Epidermal melanocyte (primary cell): ENCODE data around the gene NSD1.
"Not testable (repeated sequence)": the region's sequence is repeated elsewhere in the genome, so short reads cannot be mapped to it uniquely, and the experiment has no call there.

Experiments
- DNase-seq: peaks from one replicate; pipeline ENCODE4 v3.0.0; 2011; ENCODE audit warnings: low spot score; ENCODE audit not compliant: insufficient read length

The NSD1 gene

DNA sequence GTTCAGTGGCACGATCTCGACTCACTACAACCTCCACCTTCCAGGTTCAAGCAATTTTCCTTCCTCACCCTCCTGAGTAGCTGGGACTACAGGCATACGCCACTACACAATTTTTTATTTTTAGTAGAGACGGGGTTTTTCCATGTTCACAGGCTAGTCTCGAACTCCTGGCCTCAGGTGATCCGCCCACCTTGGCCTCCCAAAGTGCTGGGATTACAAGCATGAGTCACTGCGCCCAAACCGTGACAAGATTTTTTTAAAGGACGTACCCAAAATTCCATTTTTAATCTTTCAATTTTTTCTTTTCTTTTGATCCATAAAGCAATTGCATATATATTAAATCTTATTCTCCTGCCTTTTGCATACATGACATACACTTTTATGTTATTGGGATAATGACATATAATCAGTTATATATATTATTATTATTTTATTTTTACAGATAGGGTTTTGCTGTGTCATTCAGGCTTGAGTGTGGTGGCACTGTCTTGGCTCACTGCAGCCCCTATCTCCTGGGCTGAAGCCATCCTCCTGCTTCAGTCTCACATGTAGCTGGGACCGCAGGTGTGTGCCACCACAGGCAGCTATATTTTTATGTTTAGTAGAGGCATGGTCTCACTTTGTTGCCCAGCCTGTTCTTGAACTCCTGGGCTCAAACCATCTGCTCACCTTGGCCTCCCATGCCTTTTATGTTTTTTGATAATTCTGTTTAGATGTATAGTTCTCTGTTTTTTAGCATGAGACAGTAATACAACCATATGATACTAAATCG, 98.1 kb downstream of the NSD1 start:
- DNase-seq = no peak

DNA sequence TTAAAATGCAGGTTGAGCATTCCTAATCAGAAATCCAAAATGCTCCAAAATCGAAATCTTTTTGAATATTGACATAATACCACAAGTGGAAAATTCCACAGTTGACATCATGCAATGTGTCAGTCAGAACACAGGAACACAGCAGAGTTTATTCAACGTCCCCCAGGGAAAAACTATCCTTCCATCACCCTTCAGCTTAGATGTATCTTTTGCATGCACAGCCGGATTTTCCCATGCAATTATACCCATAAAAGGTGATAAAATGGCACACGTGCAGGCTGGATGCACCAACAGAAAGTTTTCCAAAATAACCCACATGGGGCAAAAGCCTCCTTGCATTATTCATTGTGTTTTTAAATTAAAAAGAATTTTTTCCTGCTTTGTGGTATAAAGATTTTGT, 98.8 kb downstream of the NSD1 start:
- DNase-seq = no peak

DNA sequence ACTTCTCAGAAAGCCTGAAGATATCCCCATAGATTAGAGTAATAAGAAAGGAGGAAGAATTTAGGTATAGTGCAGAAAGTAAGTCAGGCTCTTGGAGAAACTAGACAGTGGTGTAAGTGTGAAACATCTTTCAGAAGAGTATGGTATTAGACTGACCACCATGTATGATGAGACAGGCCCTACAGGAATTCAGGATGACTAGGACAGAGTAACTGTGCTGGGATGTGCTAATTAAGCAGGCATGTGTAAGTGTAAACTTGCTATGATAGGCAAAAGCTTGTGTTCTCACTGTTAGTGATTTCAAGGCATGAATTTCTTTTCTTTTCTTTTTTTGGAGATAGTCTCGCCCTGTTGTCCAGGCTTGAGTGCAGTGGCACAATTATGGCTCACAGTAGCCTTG, 99.2 kb downstream of the NSD1 start:
- no peak for DNase-seq

DNA sequence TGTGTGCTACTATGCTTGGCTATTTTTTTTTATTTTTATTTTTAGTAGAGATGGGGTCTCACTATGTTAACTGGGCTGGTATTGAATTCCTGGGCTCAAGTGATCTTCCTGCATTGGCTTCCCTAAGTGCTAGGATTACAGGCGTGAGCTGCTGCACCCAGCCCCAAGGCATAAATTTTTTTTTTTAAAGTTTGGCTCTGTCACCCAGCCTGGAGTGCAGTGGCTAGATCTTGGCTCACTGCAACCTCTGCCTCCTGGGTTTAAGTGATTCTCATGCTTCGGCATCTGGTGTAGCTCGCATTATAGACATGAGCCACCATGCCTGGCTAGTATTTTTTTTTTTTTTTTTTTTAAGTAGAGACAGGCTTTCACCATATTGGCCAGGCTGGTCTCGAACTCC, 99.6 kb downstream of the NSD1 start:
- DNase-seq = no peak

DNA sequence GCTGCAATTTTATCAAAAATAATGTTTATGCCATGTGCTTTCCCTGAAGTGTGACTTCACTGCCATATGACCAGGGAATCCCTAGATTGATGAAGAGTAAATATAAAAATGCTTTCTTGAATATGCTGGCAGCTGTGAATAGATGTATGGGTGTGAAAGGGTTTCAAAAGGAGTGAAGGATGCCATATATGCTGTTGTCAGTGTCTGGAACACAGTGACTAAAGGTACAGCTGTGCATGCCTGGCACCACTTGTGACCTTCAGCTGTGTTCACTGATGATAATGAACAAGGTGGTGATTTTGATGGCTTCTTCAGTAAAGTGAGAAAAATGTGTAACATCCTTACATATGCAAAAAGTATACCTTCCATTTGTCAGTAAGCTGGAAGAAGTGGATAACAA, 100.2 kb downstream of the NSD1 start:
- DNase-seq = no peak

DNA sequence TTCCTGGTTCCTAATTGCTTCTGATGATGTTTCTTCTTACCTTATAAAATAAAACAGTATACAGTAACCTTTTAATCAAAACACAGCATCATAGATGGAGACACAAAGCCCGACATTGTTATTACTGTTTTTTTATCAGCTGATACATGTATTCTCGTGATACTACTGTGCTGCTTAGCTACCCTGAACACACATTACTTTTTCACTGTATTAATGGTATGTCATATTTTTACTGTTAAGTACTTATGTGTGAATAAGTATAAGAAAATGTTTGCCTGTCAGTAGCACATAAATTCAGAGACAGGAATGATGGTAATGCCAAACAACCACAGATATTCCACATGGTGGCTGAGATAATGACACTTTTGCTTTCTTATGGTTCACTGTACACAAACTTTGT, 101.3 kb downstream of the NSD1 start:
- no peak for DNase-seq

DNA sequence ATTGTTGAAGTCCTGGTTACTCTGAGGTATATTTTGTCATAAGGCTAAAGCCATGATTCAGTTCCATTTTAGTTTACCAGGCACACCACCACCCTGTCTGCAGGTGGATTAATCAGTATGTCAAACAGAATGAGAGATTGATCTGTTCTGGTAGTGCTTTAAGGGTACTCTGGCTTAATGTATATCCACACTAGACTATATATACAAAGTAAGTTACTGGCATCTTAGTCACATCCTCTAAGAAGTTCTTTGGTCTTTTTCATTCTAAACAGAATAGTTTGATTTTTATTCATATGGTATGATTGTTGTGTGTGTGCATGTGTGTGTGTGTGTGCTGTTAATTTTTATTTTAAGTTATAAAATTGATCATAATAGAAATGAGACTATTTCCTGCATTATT, 108.2 kb downstream of the NSD1 start:
- no peak for DNase-seq

DNA sequence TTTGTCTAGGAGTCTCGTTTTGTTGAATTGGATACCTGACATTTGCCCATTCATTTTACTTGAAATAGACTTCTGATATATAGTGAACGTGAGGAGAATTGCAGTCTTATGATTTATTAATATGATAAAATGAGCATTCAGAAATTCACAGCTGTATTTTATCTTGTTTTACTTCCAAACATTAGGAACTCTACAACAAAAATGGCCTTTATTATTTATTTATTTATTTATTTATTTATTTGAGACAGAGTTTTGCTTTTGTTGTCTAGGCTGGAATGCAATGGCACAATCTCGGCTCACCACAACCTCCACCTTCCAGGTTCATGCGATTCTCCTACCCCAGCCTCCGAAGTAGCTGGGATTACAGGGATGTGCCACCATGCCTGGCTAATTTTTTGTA, 108.7 kb downstream of the NSD1 start:
- no peak for DNase-seq

DNA sequence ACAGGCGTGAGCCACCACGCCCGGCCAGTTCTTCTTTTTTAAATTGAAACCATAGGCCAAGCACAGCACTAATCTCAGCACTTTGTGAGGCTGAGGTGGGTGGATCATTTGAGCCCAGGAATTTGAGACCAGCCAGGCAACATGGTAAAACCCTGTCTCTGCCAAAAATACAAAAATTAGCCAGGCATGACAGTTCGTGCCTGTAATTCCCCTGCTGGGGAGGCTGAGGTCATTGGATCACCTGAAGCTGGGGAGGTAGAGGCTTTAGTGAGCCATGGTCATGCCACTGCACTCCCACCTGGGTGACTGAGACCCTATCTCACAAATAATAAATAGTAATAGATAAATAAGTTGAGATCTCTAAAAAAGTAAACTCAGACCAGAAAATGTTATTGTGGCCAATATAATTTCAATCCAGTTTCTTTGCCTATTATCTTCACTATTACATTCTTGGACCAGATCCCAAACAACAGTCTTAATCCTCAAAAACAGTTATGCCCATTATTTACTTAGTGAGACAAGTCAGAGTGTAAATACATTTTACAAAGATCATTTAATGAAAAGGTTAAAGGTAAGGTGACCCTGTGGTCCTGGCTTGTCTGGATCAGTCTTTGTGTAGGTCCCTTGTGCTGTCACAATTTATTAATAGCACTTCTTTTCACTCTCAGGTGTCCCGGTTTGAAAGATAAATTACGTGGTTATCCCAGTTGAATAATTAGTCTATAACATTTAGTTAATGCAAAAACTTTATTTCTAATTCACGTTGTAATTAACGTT, 116.4 kb downstream of the NSD1 start:
- no peak for DNase-seq

DNA sequence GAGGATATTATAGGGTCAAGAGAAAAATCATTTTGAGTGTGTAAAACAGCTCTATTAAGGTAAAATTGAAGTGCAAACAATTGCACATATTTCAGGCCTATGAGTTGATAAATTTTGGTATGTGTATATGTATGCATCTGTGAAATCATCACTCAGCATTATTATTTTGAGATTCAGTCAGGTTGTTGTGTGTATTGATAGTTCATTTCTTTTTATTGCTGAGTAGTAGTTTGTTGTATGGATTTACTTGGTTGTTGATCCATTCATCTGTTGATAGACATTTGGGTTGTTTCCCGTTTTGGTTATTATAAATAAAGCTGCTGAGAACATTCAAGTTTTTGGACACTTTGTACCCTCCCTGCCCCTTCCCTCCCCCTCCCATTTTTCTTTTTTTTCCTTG, 119.7 kb downstream of the NSD1 start:
- DNase-seq = no peak

DNA sequence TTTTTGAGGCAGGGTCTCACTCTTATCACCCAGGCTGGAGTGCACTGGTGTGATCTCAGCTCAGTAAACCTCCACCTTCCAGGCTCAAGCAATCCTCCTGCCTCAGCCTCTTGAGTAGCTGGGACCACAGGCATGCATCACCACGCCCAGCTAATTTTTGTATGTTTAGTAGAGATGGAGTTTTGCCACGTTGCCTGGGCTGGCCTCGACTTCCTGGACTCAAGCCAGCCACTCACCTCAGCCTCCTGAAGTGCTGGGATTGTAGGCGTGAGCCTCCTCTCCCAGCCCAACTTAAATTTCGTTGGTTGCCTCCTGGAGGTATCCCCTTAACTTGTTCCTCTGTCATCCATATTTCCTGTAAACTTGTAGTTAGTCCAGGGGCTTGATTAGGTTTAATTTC, 122.7 kb downstream of the NSD1 start:
- no peak for DNase-seq

DNA sequence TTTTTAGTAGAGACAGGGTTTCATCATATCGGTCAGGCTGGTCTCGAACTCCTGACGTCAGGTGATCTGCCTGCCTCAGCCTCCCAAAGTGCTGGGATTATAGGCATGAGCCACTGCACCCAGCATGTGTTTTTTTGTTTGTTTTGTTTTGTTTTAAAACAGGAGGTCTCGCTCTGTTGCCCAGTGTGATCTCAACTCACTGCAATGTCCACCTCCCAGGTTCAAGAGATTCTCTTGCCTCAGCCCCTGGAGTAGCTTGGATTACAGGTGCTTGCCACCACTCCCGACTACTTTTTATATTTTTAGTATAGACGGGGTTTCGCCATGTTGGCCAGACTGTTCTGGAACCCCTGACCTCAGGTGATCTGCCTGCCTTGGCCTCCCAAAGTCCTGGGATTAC, 125.1 kb downstream of the NSD1 start:
- not testable (repeated sequence) for DNase-seq

DNA sequence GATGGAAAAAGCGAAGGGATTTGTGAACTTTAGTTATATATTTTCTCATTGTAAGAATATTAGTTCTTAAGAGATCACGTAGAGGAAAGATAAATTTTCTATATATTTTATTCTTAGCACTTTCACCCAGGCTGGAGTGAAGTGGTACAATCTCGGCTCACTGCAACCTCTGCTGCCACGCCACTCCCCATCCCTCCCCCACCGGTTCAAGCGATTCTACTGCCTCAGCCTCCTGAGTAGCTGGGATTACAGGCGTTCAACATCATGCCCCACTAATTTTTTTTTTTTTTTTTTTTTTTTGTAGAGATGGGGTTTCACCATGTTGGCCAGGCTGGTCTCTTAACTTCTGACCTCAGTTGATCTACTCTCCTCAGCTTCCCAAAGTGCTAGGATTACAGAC, 127.4 kb downstream of the NSD1 start:
- no peak for DNase-seq

DNA sequence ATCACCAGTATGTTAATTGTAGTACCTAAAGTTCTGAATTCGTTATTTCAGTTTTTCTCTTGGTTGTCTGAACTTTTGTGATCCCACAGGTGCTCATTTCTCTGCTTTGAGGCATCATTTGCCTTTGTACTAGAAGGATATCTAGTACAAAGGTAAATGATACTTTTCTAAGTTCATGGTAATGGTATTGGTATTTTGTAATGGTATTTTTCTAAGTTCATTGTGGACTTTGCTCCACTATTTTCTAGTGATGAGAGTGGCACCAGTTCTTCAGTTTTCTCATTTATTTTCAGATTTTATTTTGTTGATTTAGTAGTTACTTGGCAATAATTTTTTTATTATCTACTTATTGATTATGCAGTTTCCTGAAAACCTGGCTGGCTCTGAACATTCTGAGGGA, 127.9 kb downstream of the NSD1 start:
- DNase-seq = no peak

DNA sequence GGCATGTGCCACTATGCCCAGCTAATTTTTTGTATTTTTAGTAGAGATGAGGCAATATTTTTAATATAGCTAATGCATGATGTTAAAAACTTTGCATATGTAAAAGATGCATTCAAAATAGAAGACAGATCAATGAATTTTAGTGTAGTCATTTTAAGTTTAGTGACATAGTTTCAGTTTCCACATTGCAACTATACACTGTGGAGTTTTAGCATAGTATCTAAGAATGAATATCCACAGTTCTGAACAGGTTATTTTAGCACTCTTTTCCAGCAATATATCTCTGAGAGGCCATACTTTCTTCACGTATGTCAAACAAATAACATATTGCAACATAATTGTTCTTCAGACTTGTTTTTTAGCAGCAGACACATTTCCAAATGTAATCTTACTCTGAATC, 130.6 kb downstream of the NSD1 start:
- no peak for DNase-seq

DNA sequence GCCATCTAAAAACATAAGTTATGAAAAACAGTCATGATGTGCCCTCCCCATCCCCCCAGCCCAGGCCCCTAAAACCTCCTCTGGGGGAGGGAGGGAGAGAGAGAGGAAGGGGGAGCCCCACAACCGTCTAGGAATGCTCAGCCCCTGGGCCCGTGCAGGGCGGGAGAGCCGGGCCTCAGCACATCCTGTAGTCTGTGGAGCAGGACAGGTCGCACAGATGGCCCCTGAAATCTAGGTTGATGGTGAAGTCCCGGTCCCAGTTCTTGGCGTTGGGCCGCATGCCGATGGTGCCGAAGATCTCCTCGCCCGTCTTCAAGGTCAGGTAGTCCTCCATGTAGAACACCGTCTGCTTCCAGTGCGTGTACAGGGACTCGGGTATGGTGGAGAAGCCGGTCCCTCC, 131.8 kb downstream of the NSD1 start:
- no peak for DNase-seq

DNA sequence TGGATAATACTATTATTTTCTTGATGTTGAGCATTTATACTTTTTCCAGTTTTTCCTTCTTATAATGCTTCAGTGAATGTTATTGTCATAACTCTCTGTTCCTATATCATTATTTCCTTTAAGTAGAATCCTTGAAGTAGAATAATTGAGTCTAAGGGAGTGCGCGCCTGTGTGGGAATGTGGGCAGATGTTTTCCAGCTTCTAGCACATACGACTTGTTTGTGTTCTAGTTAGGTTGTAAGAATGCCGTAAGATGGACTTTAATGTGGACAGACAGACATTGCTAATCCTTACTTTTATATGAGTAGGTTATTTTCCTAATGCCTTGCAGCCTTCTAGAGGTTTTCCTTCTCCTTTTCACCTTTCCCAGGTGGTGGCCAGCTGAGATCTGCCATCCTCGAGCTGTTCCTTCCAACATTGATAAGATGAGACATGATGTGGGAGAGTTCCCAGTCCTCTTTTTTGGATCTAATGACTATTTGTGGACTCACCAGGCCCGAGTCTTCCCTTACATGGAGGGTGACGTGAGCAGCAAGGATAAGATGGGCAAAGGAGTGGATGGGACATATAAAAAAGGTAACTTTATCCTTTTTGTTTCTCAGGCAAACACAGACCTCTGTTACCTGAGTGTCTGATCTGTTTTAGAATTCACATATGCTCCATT, 135.8 kb downstream of the NSD1 start:
- no peak for DNase-seq

DNA sequence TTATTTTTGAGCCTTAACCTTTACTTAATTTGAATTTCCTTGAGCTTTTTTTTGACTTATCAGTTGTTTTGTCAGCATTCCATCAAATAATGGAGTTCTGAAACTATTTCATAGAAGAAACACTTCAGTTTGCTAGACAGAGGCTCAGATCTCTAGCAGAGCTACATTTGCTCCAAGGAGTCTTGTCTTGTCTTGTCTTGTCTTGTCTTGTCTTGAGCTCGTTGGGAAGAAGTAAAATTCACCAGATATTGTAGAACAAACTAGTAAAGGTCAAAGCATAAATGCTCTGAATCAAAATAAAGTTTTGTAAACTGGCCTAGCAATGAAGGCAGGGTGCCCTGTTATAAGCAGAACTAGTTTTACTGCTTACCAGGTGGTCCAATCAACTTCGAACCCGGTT, 136.4 kb downstream of the NSD1 start:
- no peak for DNase-seq

DNA sequence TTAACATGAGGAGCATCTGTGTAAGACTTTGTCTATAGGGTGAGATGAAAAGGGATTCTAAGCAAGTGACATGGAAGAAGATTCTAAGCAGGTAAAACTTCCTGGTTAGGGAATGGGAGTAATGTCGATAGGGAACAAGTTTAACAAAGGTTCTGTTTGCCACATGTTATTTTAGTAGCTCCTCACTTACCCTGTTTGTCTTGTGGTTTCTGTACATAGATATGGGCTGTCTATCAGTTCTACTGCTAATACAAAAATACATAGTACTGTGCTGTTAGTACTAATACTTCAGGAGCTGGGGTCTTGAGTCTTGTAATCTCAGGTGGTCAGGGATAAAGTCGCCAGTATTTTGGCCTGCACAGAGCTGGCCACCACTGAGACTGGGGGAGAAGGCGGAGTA, 137.1 kb downstream of the NSD1 start:
- DNase-seq = no peak

DNA sequence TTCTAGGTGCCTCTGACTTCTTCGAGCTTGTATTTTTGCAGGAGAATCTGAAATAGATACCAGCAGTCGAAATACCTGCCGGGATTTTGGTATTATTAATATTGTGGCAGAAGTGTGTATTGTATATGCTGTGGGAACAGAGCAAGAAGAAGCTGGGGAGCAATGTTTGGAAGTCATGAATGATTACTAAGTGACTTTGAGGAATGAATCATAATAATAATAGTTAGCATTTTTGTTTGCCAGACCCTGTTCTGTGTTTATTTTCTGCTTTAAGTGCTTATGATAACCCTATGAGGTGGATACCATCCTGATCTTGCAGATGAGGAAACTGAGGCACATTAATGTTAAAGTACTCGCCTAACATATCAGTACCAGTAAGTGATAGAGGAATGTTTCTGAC, 137.5 kb downstream of the NSD1 start:
- DNase-seq = no peak

DNA sequence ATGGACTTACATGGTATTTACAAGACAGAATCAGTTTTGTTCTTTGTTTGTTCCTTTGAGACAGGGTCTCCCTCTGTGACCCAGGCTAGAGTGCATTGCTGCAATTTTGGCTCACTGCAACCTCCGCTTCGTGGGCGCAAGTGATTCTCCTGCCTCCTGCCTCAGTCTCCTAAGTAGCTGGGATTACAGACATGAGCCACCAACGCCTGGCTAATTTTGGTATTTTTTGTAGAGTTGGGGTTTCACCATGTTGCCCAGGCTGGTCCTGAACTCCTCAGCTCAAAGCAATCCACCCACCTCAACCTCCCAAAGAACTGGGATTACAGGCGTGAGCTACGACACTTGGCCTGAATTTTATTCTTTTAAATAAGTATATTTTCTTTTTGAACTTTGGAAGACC, 142.3 kb downstream of the NSD1 start:
- DNase-seq = no peak

DNA sequence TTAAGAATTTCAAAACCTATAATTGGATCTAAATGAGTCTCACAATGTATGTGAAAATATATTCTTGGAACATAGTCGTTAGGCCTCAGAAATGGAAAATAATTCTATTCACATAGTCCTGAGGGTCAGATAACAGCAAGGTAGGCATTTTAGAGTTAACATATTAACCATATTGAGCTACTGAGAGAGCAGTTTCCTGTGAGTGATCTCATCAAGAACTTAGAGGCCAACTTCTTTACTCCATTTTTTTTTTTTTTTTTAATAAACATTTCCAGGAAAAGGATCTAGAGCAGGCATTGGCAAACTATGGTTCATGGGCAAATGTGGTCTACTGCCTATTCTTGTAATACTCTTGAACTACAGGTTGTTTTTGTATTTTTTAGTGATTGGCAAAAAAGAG, 143.3 kb downstream of the NSD1 start:
- DNase-seq = no peak

DNA sequence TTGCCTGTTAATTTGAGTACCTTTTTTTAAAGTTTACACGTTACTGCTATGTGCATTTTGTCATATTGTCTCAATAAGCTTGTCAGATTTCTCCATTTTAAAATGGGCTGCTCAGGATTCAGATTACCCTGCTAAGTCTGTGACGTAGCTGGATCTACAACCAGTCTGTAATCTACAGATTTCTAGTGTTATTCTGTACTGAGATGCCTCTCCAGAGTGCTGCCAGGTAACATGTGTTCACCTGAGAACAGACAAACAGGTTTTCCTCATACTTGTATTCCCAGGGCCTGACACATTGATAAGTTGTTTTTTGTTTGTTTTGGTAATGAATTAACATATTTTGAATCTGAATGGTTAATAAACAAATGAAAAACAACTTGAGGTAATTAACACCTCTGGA, 154.6 kb downstream of the NSD1 start:
- DNase-seq = no peak
